GM12878 (cell line): Measurements from ENCODE around the gene SHC3. TPM values are rescaled to one million over a fixed set of nuclear protein-coding genes. Genes with fewer than 3 reads are reported as not detected.

Source experiments
- ATAC-seq: fragments of 200-7000 bp; cut with Tn5 transposase; 3 replicates; pipeline ENCODE4 v1.9.1; 2020; ENCODE audit warnings: mild to moderate bottlenecking, moderate library complexity
- BruUV-seq: library from RNA; stranded (reverse); fragments of 400-500 nt; replicated peaks from 2 replicates; lab custom pipeline; 2021; lab: Mats Ljungman, UMichigan
- CTCF ChIA-PET: fragments of 300-600 bp; sonication (Branson Sonifier 250); formaldehyde crosslinking; extraction: SDS; loops from one replicate; lab custom pipeline; 2021; ENCODE audit warnings: inconsistent platforms; lab: Yijun Ruan, JAX
- POLR2A ChIA-PET: fragments of 350-600 bp; formaldehyde crosslinking; extraction: SDS; loops from one replicate; lab custom pipeline; 2021; ENCODE audit warnings: inconsistent platforms; lab: Charles Lee
- RAD21 ChIA-PET: fragments of 300-600 bp; sonication (Branson Sonifier 250); formaldehyde crosslinking; loops from one replicate; lab custom pipeline; 2023; ENCODE audit warnings: antibody characterized with exemption; ENCODE audit not compliant: unreplicated experiment; lab: Charles Lee
- SMC1A ChIA-PET: fragments of 300-600 bp; sonication (Branson Sonifier 250); formaldehyde crosslinking; loops from one replicate; lab custom pipeline; 2023; ENCODE audit not compliant: unreplicated experiment, uncharacterized antibody; lab: Charles Lee
- DNase-seq: peaks from one replicate; pipeline ENCODE4 v3.0.0-alpha.2; 2011; ENCODE audit warnings: low read depth, low spot score
- FAIRE-seq: peaks from 3 replicates; lab custom pipeline; 2011; peaks lifted over from hg19 to GRCh38; lab: Jason Lieb, UNC
- H2AFZ ChIP-seq: 2 replicates; pipeline ENCODE4 v1.6.0; 2011; ENCODE audit warnings: low read depth, low read length, control low read depth; ENCODE audit not compliant: control insufficient read depth
- H3K27ac ChIP-seq: 2 replicates; pipeline ENCODE4 v1.5.1; 2011; ENCODE audit warnings: control low read depth; ENCODE audit not compliant: control insufficient read depth, insufficient read depth
- H3K27me3 ChIP-seq, 2 experiments: replicated peaks in 1 of 2; 2 replicates each; pipeline versions ENCODE4 v1.6.0 to v1.6.1; 2011; ENCODE audit warnings: low read length in 1 of 2; ENCODE audit not compliant: control insufficient read depth in 2 of 2, insufficient read depth in 2 of 2
- H3K36me3 ChIP-seq, 2 experiments: 2 replicates each; pipeline ENCODE4 v1.5.1; 2011; ENCODE audit warnings: low read length in 1 of 2; ENCODE audit not compliant: control insufficient read depth in 2 of 2, insufficient read depth in 2 of 2
- H3K4me1 ChIP-seq: 2 replicates; pipeline ENCODE4 v1.6.1; 2011; ENCODE audit warnings: mild to moderate bottlenecking, low read length, moderate library complexity, mixed read lengths; ENCODE audit not compliant: control insufficient read depth, insufficient read depth
- H3K4me2 ChIP-seq: 2 replicates; pipeline ENCODE4 v1.6.0; 2011; ENCODE audit warnings: control low read depth; ENCODE audit not compliant: control insufficient read depth, insufficient read depth
- H3K4me3 ChIP-seq: fragments of 200-600 bp; sonication (generic); 2 replicates; pipeline ENCODE4 v1.5.1; 2016
- H3K79me2 ChIP-seq: 2 replicates; pipeline ENCODE4 v1.6.0; 2011; ENCODE audit warnings: low read length; ENCODE audit not compliant: control insufficient read depth, insufficient read depth
- H3K9ac ChIP-seq: 2 replicates; pipeline ENCODE4 v1.8.0; 2011; ENCODE audit warnings: low read length, control low read depth, mixed read lengths; ENCODE audit not compliant: control insufficient read depth, insufficient read depth
- H3K9me3 ChIP-seq: replicated peaks from 3 replicates; pipeline ENCODE4 v1.5.1; 2011; ENCODE audit warnings: mild to moderate bottlenecking, low read length; ENCODE audit not compliant: control insufficient read depth, insufficient read depth
- H4K20me1 ChIP-seq: 2 replicates; pipeline ENCODE4 v1.6.0; 2011; ENCODE audit not compliant: control insufficient read depth, insufficient read depth
- ATF2 ChIP-seq: IDR thresholded peaks from 2 replicates; pipeline ENCODE4 v1.6.1; 2012; ENCODE audit warnings: low read length, inconsistent platforms
- BMI1 ChIP-seq: fragments of 450-650 bp; IDR thresholded peaks from 2 replicates; pipeline ENCODE4 v1.6.1; 2016; ENCODE audit warnings: mild to moderate bottlenecking, moderate library complexity, borderline replicate concordance
- DPF2 ChIP-seq: fragments of 450-650 bp; IDR thresholded peaks from 2 replicates; pipeline ENCODE4 v1.6.1; 2017; ENCODE audit warnings: mild to moderate bottlenecking
- MXI1 ChIP-seq: fragments of 150-350 bp; IDR thresholded peaks from 2 replicates; pipeline ENCODE4 v1.6.1; 2011; ENCODE audit warnings: low read depth, mild to moderate bottlenecking, inconsistent platforms, low read length, improper control_type of control experiment
- MYB ChIP-seq: fragments of 150-350 bp; IDR thresholded peaks from 2 replicates; pipeline ENCODE4 v1.6.1; 2014; ENCODE audit warnings: mild to moderate bottlenecking, low read depth, low read length, borderline replicate concordance
- NFYA ChIP-seq: IDR thresholded peaks from 2 replicates; pipeline ENCODE4 v1.6.1; 2011; ENCODE audit warnings: low read depth, mild to moderate bottlenecking, low read length, improper control_type of control experiment, borderline replicate concordance
- NR2F1 ChIP-seq: fragments of 450-650 bp; conservative IDR thresholded peaks from 2 replicates; pipeline ENCODE4 v1.6.1; 2017; ENCODE audit warnings: mild to moderate bottlenecking
- POLR2AphosphoS2 ChIP-seq: IDR thresholded peaks from 2 replicates; pipeline ENCODE4 v1.6.1; 2011; ENCODE audit warnings: low read depth, mild to moderate bottlenecking, low read length, improper control_type of control experiment, moderate library complexity
- RCOR1 ChIP-seq: conservative IDR thresholded peaks from 2 replicates; pipeline ENCODE4 v1.6.1; 2012; ENCODE audit warnings: low read depth, low read length, improper control_type of control experiment
- TCF7 ChIP-seq: IDR thresholded peaks from 2 replicates; pipeline ENCODE4 v1.6.1; 2014; ENCODE audit warnings: antibody characterized with exemption, borderline replicate concordance
- ZSCAN29 ChIP-seq: fragments of 450-650 bp; IDR thresholded peaks from 2 replicates; pipeline ENCODE4 v1.6.1; 2017; ENCODE audit warnings: mild to moderate bottlenecking, moderate library complexity
- WGBS: methylation state at CpG from one replicate; pipeline ENCODE4 v1.1.6; 2016; ENCODE audit warnings: low lambda C conversion rate; ENCODE audit not compliant: insufficient replicate concordance, insufficient coverage; ENCODE audit errors: missing lambda C conversion rate; 5-methylcytosine and 5-hydroxymethylcytosine counted together
- in situ Hi-C: fragments of 300-500 bp; cut with MboI; formaldehyde crosslinking; loops from 9 replicates; pipeline ENCODE4 v1.14.3; 2018; ENCODE audit warnings: mixed read lengths
- intact Hi-C: fragments of 100-400 bp; cut with micrococcal nuclease; formaldehyde crosslinking; loops from one replicate; pipeline ENCODE4 v1.14.2; 2022; ENCODE audit not compliant: unreplicated experiment
- polyA plus RNA-seq, 11 experiments: library from polyadenylated mRNA; depleted of rRNA in 4 of 11; unstranded in 6 of 11; stranded (reverse) in 5 of 11; fragments of >200 nt; fragmentation: Nextera tagmentation in 4 of 11; fragmentation: Illumina TruSeq in 1 of 11; extraction: Ambion mirVana in 4 of 11; extraction: Trizol in 1 of 11; gene quantifications; 1 replicate in 1 of 11; 2 replicates in 10 of 11; pipeline versions ENCODE4 v1.2.1 to v1.2.3, GENCODE V29; 2011 to 2016; ENCODE audit warnings: inconsistent platforms in 2 of 11, missing spikeins in 2 of 11, low read depth in 1 of 11
- total RNA-seq, 4 experiments: library from RNA; depleted of rRNA in 3 of 4; stranded (reverse); fragments of >200 nt in 3 of 4; fragmentation: Illumina TruSeq in 1 of 4; extraction: Trizol in 1 of 4; gene quantifications; 2 replicates each; pipeline versions ENCODE4 v1.2.1 to v1.2.3, GENCODE V29; 2013 to 2021
- TF ChIP-seq, protein P1 (sequence below), 3 experiments: IDR thresholded peaks in 2 of 3; conservative IDR thresholded peaks in 1 of 3; 2 replicates each; pipeline ENCODE4 v1.5.1; 2011; ENCODE audit warnings: low read depth in 3 of 3, low read length in 3 of 3, mild to moderate bottlenecking in 3 of 3, control low read depth in 2 of 3, moderate library complexity in 2 of 3, inconsistent platforms in 1 of 3, mixed read lengths in 1 of 3; ENCODE audit not compliant: control insufficient read depth in 2 of 3, insufficient read depth in 1 of 3; ENCODE audit errors: extremely low read depth in 1 of 3
- TF ChIP-seq, protein P2 (sequence below): IDR thresholded peaks from 2 replicates; pipeline ENCODE4 v1.6.1; 2012; ENCODE audit warnings: low read depth, low read length, improper control_type of control experiment

SHC3 gene
- total and polyA plus RNA-seq, 10 of the 15 experiments (the other 5 are each of a cell fraction or from before 2014, with no cell fraction given): 0.01 to 0.06 TPM; not detected in 8

DNA sequence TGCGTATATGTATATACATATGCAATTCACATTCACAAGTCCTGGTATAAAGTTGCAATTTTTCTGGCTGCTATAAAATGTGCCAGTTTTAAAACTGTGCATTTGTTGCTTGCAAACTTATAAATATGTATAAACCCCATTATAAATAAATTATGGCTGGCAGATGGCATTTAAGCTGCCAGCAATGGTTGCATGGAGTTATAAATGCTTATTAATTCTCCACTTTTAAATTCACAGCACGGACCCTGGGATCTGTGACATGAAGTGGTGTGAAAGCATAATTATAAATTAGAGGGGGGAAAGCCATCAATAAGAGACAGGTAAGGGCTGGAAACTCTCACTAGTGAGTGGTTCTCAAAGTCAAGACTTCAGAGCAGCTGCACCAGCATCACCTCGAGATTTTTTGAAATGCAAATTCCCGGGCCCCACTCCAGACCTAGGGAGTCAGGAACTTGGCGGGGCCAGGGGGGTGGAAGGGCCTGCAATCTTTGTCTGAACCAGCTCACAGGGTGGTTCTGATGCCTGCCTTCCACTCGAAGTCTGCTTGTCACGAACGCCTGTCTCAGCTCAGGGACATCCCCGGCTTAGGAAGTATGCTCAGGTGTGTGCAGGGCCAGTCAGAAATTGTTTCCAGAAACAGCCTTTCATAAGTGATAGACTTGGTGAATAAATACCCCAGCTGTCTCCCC, 170.4 kb downstream of the SHC3 start:
- Histone ChIP-seq H3K9me3 (no peaks in the 10 kb centered on the region), H3K27ac (no peak overlapping the region), H3K4me1 (no peaks in the 10 kb centered on the region), H3K4me2 (no peak overlapping the region), H3K9ac (no peak overlapping the region), H3K27me3 (no peaks in the 10 kb centered on the region; a peak in 1 of 4 replicates), H3K4me3 (no peak overlapping the region), H4K20me1 (no peaks in the 10 kb centered on the region), H3K36me3 (no peaks in the 10 kb centered on the region), H3K79me2 (no peaks in the 10 kb centered on the region), H2AFZ (no peak overlapping the region)
- POLR2A ChIA-PET: no interaction called here
- SMC1A ChIA-PET: interaction anchor here (0.6 kb wide), 1 partner anchor 22 kb away, joined by 3 read pairs; no protein-coding TSS in a partner anchor
- TF ChIP-seq TCF7 (no peak), MYB (no peak), NFYA (no peak), POLR2AphosphoS2 (no peak), MXI1 (no peak), ATF2 (no peak), NR2F1 (no peak), DPF2 (no peak), BMI1 (no peak), ZSCAN29 (no peak), RCOR1 (no peak)
- TF ChIP-seq, protein P1, sequence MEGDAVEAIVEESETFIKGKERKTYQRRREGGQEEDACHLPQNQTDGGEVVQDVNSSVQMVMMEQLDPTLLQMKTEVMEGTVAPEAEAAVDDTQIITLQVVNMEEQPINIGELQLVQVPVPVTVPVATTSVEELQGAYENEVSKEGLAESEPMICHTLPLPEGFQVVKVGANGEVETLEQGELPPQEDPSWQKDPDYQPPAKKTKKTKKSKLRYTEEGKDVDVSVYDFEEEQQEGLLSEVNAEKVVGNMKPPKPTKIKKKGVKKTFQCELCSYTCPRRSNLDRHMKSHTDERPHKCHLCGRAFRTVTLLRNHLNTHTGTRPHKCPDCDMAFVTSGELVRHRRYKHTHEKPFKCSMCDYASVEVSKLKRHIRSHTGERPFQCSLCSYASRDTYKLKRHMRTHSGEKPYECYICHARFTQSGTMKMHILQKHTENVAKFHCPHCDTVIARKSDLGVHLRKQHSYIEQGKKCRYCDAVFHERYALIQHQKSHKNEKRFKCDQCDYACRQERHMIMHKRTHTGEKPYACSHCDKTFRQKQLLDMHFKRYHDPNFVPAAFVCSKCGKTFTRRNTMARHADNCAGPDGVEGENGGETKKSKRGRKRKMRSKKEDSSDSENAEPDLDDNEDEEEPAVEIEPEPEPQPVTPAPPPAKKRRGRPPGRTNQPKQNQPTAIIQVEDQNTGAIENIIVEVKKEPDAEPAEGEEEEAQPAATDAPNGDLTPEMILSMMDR (IDR thresholded peaks at IDR 0.05 in 2 of 3, conservative IDR thresholded peaks at IDR 0.05 in 1 of 3; ENCODE audit: control insufficient read depth in 2 of 3, extremely low read depth in 1 of 3, insufficient read depth in 1 of 3, low read depth in 3 of 3, low read length in 3 of 3): no peak
- TF ChIP-seq, protein P2, sequence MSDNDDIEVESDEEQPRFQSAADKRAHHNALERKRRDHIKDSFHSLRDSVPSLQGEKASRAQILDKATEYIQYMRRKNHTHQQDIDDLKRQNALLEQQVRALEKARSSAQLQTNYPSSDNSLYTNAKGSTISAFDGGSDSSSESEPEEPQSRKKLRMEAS: no peak
- no TSS peak for BruUV-seq
- FAIRE-seq (no peak), DNase-seq (no peak), ATAC-seq (no peak)
- CTCF ChIA-PET: no interaction called here
- in situ Hi-C loops: loop anchor here (10.0 kb wide), 1 partner anchor 1053 kb away; a partner anchor contains a TSS
- intact Hi-C loops: no loop called here
- RAD21 ChIA-PET: no interaction called here
- 10% methylated on average over 9 of the region's 9 CpGs for WGBS
